ENCODE data around the gene NAA40. TPM values are rescaled to one million over a fixed set of nuclear protein-coding genes. Genes with fewer than 3 reads are reported as not detected.

The NAA40 gene
- total RNA-seq (2016; rRNA removed; fragmentation: Illumina TruSeq; extraction: Trizol): 17.1 and 17.9 TPM in 2 replicates
- 1.8 and 2.2 TPM in 2 replicates for total RNA-seq (2016; cell fraction: cytosol; rRNA removed; fragmentation: Illumina TruSeq; extraction: Trizol; ENCODE audit: low read depth)
- 15.4 and 20.1 TPM in 2 replicates for total RNA-seq (2016; cell fraction: insoluble cytoplasmic fraction; rRNA removed; fragmentation: Illumina TruSeq; extraction: Trizol)
- 6.7 and 7.0 TPM in 2 replicates for total RNA-seq (2016; cell fraction: membrane; rRNA removed; fragmentation: Illumina TruSeq; extraction: Trizol)
- total RNA-seq (2016; cell fraction: nucleus; rRNA removed; fragmentation: Illumina TruSeq; extraction: Trizol): 15.0 and 17.0 TPM in 2 replicates
- polyA plus RNA-seq (2011; rRNA removed): 11.1 and 14.3 TPM in 2 replicates
- 9.0 and 9.1 TPM in 2 replicates for polyA plus RNA-seq (2011; cell fraction: cytosol; rRNA removed)
- polyA plus RNA-seq (2011; cell fraction: nucleus; rRNA removed): 34.5 and 44.9 TPM in 2 replicates
- 8.9 TPM in 2 replicates for polyA plus RNA-seq (2012)
- polyA plus RNA-seq (2016; cell fraction: cytosol; fragmentation: Illumina TruSeq; extraction: Trizol; ENCODE audit: low read depth): 2.0 and 2.2 TPM in 2 replicates
- polyA plus RNA-seq (2016; cell fraction: insoluble cytoplasmic fraction; fragmentation: Illumina TruSeq; extraction: Trizol; ENCODE audit: low read depth): 19.2 and 20.6 TPM in 2 replicates
- polyA plus RNA-seq (2016; cell fraction: membrane; fragmentation: Illumina TruSeq; extraction: Trizol; ENCODE audit: low read depth): 4.0 and 4.3 TPM in 2 replicates
- 43.1 and 48.7 TPM in 2 replicates for polyA plus RNA-seq (2016; cell fraction: nucleus; fragmentation: Illumina TruSeq; extraction: Trizol; ENCODE audit: insufficient read depth, low read depth)
- 10.7 and 27.3 TPM in 2 replicates for polyA minus RNA-seq (2011; rRNA and poly(A)+ RNA removed; ENCODE audit: low replicate concordance)
- polyA minus RNA-seq (2011; cell fraction: cytosol; rRNA and poly(A)+ RNA removed): 3.8 and 4.3 TPM in 2 replicates
- polyA minus RNA-seq (2011; cell fraction: nucleus; rRNA and poly(A)+ RNA removed): 18.0 and 19.6 TPM in 2 replicates
- Bru-seq, nascent RNA: percentile 62 among the genes with signal in this experiment
- percentile 66 among the genes with signal in this experiment for BruChase-seq, experiment 1, labeled RNA remaining after a 6-hour chase
- percentile 68 among the genes with signal in this experiment for BruChase-seq, experiment 2, labeled RNA remaining after a 2-hour chase
- long read RNA-seq, experiment 1, transcript NAA40-202 (8 exons, 3,664 nt): major isoform, 7 of 14 reads
- long read RNA-seq, experiment 1, partial matches to known transcripts: 1 of 14 reads
- long read RNA-seq, experiment 1, other reads (novel, unspliced or antisense): 6 of 14 reads
- long read RNA-seq, experiment 2, full-length matches to known transcripts: 9 of 13 reads
- long read RNA-seq, experiment 2, partial matches to known transcripts: 4 of 13 reads
- long read RNA-seq, experiment 2, other reads (novel, unspliced or antisense): 0 of 13 reads

DNA sequence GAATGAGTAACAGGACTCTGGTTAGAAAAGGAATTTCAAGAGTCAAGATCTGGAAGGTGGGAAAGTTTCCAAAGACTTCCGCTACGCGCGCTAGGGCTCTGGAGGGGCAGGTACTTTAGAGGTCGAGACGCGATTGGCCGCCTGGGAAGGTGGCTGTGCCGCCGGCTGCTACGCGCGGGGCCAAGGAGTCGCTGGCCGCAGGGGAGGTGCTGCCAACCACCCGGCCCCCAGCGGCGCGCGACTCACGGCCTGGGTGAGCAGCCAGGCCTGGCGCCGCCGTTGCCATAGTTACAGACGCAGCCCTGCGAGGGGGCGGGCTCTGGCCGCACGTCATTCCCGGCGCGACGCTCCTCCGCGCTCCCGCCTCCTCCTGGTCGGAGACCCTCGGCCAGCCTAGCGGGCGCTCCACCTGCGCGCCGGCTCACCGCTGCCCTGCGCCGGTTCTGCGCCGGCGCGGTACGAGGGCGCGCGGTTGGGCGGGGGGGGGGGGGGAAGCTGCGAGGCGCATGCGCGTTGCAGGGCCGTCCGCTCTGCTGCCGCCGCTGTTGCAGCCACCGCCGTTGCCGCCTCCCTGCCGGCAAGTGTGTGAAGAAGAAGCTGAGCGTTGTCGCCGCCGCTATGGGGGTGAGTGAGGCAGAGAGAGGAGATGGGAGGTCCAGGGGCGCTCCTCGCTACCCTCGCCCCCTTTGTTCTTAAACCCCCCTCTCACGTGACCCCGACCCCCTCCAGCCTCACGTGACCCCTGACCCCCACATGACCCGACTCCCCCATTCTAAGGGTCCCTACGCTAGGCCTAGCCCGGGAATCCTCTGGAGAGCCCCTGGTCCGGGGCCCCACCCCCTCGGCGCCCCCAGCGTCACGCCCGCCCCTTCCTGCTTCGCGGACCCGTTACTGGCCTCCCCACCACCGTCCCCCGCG, at the start of gene NAA40:
TSS of gene NAA40 (plus strand) at position 524 of the 918 bp plus-strand sequence. CDS start at position 619, 95 bp downstream.
- peak within 1 kb of the TSS; percentile 83 for H2AFZ ChIP-seq (ENCODE audit: low read length)
- ChIA-PET CTCF (ENCODE audit: low intra/inter-chr PET ratio, low total read pairs) (no interaction called here), POLR2A (interaction anchor here (0.6 to 0.9 kb wide), 2 partner anchors 17 to 36 kb away, joined by 3 read pairs; partner anchors contain the start of gene COX8A)
- H3K9me3 ChIP-seq (ENCODE audit: low read length): no peaks in the 10 kb centered on the region
- peak; percentile 68 for FAIRE-seq
- no peaks in the 10 kb centered on the region; a peak in 1 of 5 replicates for H3K27me3 ChIP-seq (ENCODE audit: control insufficient read depth in 1 of 2, insufficient read depth in 2 of 2, low read length in 2 of 2)
- peaks cover 41% of the 10 kb centered on the region for H3K4me1 ChIP-seq (ENCODE audit: insufficient read depth, low read length)
- no peaks in the 10 kb centered on the region for H4K20me1 ChIP-seq (ENCODE audit: insufficient read depth, low read length)
- H3K4me3 ChIP-seq (replicated peaks in 1 of 3; ENCODE audit: insufficient read depth in 1 of 3, low read depth in 2 of 3, low read length in 3 of 3): peak within 1 kb of the TSS; percentile 78 to 94 (median 82)
- intact Hi-C loops (cut with micrococcal nuclease; ENCODE audit: unreplicated experiment): loop anchor here (2.0 kb wide), 1 partner anchor 22 kb away; the partner anchor contains the start of gene RCOR2
- peak; percentile 92 for DNase-seq (ENCODE audit: low spot score)
- no peaks in the 10 kb centered on the region for H3K36me3 ChIP-seq (replicated peaks in 1 of 2; ENCODE audit: control insufficient read depth in 1 of 2, insufficient read depth in 2 of 2, low read length in 2 of 2)
- H3K27ac ChIP-seq (ENCODE audit: extremely low read length, insufficient read depth, low read length): peak within 1 kb of the TSS; percentile 70
- H3K79me2 ChIP-seq (ENCODE audit: insufficient read depth, low read length): peaks cover 30% of the 10 kb centered on the region
- 3% methylated on average over 20 of the region's 92 CpGs for WGBS (ENCODE audit: low lambda C conversion rate)
- H3K4me2 ChIP-seq (ENCODE audit: low read depth, low read length): peak within 1 kb of the TSS; percentile 93
- in situ Hi-C loops (cut with HindIII; ENCODE audit: extremely low pct_ligation_motif_present, low pct_unique_long_range_greater_than_20kb): no loop called here
- BruUV-seq (replicated peaks): no TSS peak
- peak within 1 kb of the TSS; percentile 86 for H3K9ac ChIP-seq (ENCODE audit: insufficient read depth, low read depth, low read length)
- peak; percentile 93 for ATAC-seq
- TF ChIP-seq, protein P1, sequence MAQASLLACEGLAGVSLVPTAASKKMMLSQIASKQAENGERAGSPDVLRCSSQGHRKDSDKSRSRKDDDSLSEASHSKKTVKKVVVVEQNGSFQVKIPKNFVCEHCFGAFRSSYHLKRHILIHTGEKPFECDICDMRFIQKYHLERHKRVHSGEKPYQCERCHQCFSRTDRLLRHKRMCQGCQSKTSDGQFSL (CRISPR knock-in tag; IDR thresholded peaks at IDR 0.05): peak; percentile 91
- peak; percentile 89 for TF ChIP-seq THAP11 (CRISPR knock-in tag; IDR thresholded peaks at IDR 0.05)
- TF ChIP-seq RBFOX2 (IDR thresholded peaks at IDR 0.05; ENCODE audit: low read depth, low read length): peak; percentile 61
- TF ChIP-seq ZFY (CRISPR knock-in tag; IDR thresholded peaks at IDR 0.05): peak; percentile 92
- peak; percentile 14; the same call in 1 of the 2 replicates for TF ChIP-seq SOX5 (CRISPR knock-in tag; IDR thresholded peaks at IDR 0.05; ENCODE audit: borderline replicate concordance)
- no peak for TF ChIP-seq ZNF558 (CRISPR knock-in tag; IDR thresholded peaks at IDR 0.05; ENCODE audit: borderline replicate concordance)
- TF ChIP-seq DMAP1 (CRISPR knock-in tag; IDR thresholded peaks at IDR 0.05): peak; percentile 48; the same call in 1 of the 2 replicates
- no peak for TF ChIP-seq ZNF17 (CRISPR knock-in tag; IDR thresholded peaks at IDR 0.05)
- peak; percentile 58; the same call in 1 of the 2 replicates for TF ChIP-seq RELA (CRISPR knock-in tag; IDR thresholded peaks at IDR 0.05)
- TF ChIP-seq ISL2 (CRISPR knock-in tag; IDR thresholded peaks at IDR 0.05): peak; percentile 18; the same call in 1 of the 2 replicates
- peak; percentile 99 for TF ChIP-seq SAP130 (CRISPR knock-in tag; IDR thresholded peaks at IDR 0.05; ENCODE audit: low read depth)
- TF ChIP-seq ZBTB1 (CRISPR knock-in tag; IDR thresholded peaks at IDR 0.05; ENCODE audit: borderline replicate concordance): no peak
- TF ChIP-seq EP300 (IDR thresholded peaks at IDR 0.05; ENCODE audit: low read depth in 2 of 2, low read length in 2 of 2): 0 out of 4 replicates have a peak, but pooled peaks of 1 of the 2 experiments have one; percentile 20
- TF ChIP-seq EP300 (CRISPR knock-in tag; IDR thresholded peaks at IDR 0.05; ENCODE audit: borderline replicate concordance): 0 out of 2 replicates have a peak, but pooled peaks have one; percentile 8
- TF ChIP-seq, protein P2, sequence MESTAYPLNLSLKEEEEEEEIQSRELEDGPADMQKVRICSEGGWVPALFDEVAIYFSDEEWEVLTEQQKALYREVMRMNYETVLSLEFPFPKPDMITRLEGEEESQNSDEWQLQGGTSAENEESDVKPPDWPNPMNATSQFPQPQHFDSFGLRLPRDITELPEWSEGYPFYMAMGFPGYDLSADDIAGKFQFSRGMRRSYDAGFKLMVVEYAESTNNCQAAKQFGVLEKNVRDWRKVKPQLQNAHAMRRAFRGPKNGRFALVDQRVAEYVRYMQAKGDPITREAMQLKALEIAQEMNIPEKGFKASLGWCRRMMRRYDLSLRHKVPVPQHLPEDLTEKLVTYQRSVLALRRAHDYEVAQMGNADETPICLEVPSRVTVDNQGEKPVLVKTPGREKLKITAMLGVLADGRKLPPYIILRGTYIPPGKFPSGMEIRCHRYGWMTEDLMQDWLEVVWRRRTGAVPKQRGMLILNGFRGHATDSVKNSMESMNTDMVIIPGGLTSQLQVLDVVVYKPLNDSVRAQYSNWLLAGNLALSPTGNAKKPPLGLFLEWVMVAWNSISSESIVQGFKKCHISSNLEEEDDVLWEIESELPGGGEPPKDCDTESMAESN (CRISPR knock-in tag; conservative IDR thresholded peaks at IDR 0.05): peak; percentile 76; the same call in 1 of the 2 replicates
- peak; percentile 88 for TF ChIP-seq GABPB1 (CRISPR knock-in tag; IDR thresholded peaks at IDR 0.05)
